K562 (cell line): ENCODE data around the gene A1BG. TPM values are rescaled to one million over a fixed set of nuclear protein-coding genes. Genes with fewer than 3 reads are reported as not detected.

Source experiments
- BCL6 ChIP-seq: fragments of 250-450 bp; sonication (Bioruptor Pico); IDR thresholded peaks from 2 replicates; pipeline ENCODE4 v1.4.0; 2020
- BRF1 ChIP-seq: IDR thresholded peaks from 3 replicates; pipeline ENCODE4 v1.6.1; 2011; ENCODE audit warnings: borderline replicate concordance, mild to moderate bottlenecking; ENCODE audit not compliant: insufficient read length; ENCODE audit errors: extremely low read depth
- DMBX1 ChIP-seq: fragments of 250-450 bp; sonication (Bioruptor Pico); IDR thresholded peaks from 2 replicates; pipeline ENCODE4 v1.8.0; 2022; ENCODE audit warnings: inconsistent platforms, mild to moderate bottlenecking, moderate library complexity, borderline replicate concordance
- ELF1 ChIP-seq: fragments of 200-800 bp; sonication (Bioruptor generic); IDR thresholded peaks from 2 replicates; pipeline ENCODE4 v1.6.1; 2016; ENCODE audit warnings: missing genetic modification characterization, missing compliant biosample characterization
- FOXJ3 ChIP-seq: sonication (generic); formaldehyde crosslinking; IDR thresholded peaks from 2 replicates; pipeline ENCODE4 v1.4.0; 2020; ENCODE audit warnings: mild to moderate bottlenecking, missing genetic modification reagents
- LARP7 ChIP-seq: fragments of 450-650 bp; IDR thresholded peaks from 2 replicates; pipeline ENCODE4 v1.6.1; 2016
- MED1 ChIP-seq: sonication (generic); formaldehyde crosslinking; IDR thresholded peaks from 2 replicates; pipeline ENCODE4 v1.8.1; 2023; ENCODE audit warnings: missing genetic modification reagents, borderline replicate concordance
- POLR2B ChIP-seq: fragments of 450-650 bp; IDR thresholded peaks from 2 replicates; pipeline ENCODE4 v1.6.1; 2018; ENCODE audit warnings: low read depth; ENCODE audit not compliant: partially characterized antibody
- RNF2 ChIP-seq: sonication (generic); IDR thresholded peaks from 2 replicates; pipeline ENCODE4 v1.6.1; 2016
- RUNX1 ChIP-seq: sonication (generic); IDR thresholded peaks from 2 replicates; pipeline ENCODE4 v1.6.1; 2016; ENCODE audit warnings: antibody characterized with exemption, low read depth
- SAFB ChIP-seq: fragments of 200-400 bp; formaldehyde crosslinking; IDR thresholded peaks from 2 replicates; pipeline ENCODE4 v1.6.1; 2017; ENCODE audit warnings: low read depth, low read length, borderline replicate concordance
- SETDB1 ChIP-seq: IDR thresholded peaks from one replicate; pipeline ENCODE4 v1.6.1; 2012; ENCODE audit warnings: low read length, control low read depth, inconsistent platforms
- TCF7L2 ChIP-seq: fragments of 150-350 bp; IDR thresholded peaks from 2 replicates; pipeline ENCODE4 v1.6.1; 2016; ENCODE audit warnings: low read depth, mild to moderate bottlenecking, low read length, moderate library complexity
- UBTF ChIP-seq, 2 experiments: IDR thresholded peaks; 2 replicates each; pipeline ENCODE4 v1.6.1; 2012; ENCODE audit warnings: improper control_type of control experiment in 2 of 2, low read depth in 2 of 2, low read length in 2 of 2, borderline replicate concordance in 1 of 2
- ZBED1 ChIP-seq: IDR thresholded peaks from 2 replicates; pipeline ENCODE4 v1.6.1; 2014
- ZBTB17 ChIP-seq: fragments of 450-650 bp; formaldehyde crosslinking; IDR thresholded peaks from 2 replicates; pipeline ENCODE4 v1.4.0; 2020; ENCODE audit warnings: mild to moderate bottlenecking
- ZC3H11A ChIP-seq: IDR thresholded peaks from 2 replicates; pipeline ENCODE4 v1.6.1; 2012; ENCODE audit warnings: low read depth, low read length, improper control_type of control experiment
- ZNF121 ChIP-seq: sonication (generic); formaldehyde crosslinking; conservative IDR thresholded peaks from 2 replicates; pipeline ENCODE4 v1.8.0; 2022; ENCODE audit warnings: missing genetic modification reagents
- ZNF23 ChIP-seq: fragments of 250-450 bp; sonication (Bioruptor Pico); IDR thresholded peaks from 2 replicates; pipeline ENCODE4 v1.4.0; 2020; ENCODE audit warnings: mild to moderate bottlenecking
- ZNF282 ChIP-seq: sonication (generic); formaldehyde crosslinking; IDR thresholded peaks from 2 replicates; pipeline ENCODE4 v1.8.1; 2023; ENCODE audit warnings: missing genetic modification reagents
- ZNF431 ChIP-seq: sonication (generic); formaldehyde crosslinking; IDR thresholded peaks from 2 replicates; pipeline ENCODE4 v1.8.0; 2022; ENCODE audit warnings: mild to moderate bottlenecking, missing genetic modification reagents
- ZNF589 ChIP-seq: fragments of 200-800 bp; sonication (Bioruptor generic); IDR thresholded peaks from 2 replicates; pipeline ENCODE4 v1.6.1; 2016; ENCODE audit warnings: low read depth, missing genetic modification characterization, missing compliant biosample characterization
- polyA plus RNA-seq, 8 experiments: library from polyadenylated mRNA; depleted of rRNA in 4 of 8; stranded (reverse) in 5 of 8; unstranded in 3 of 8; fragments of >200 nt; fragmentation: Nextera tagmentation in 2 of 8; fragmentation: Illumina TruSeq in 1 of 8; extraction: Ambion mirVana in 2 of 8; extraction: Trizol in 1 of 8; gene quantifications; 2 replicates each; pipeline versions ENCODE4 v1.2.1 to v1.2.3, GENCODE V29; 2011 to 2014; ENCODE audit warnings: inconsistent platforms in 1 of 8, missing spikeins in 1 of 8
- total RNA-seq, 7 experiments: library from RNA; depleted of rRNA in 6 of 7; stranded (reverse); fragments of >200 nt in 6 of 7; fragmentation: Illumina TruSeq in 2 of 7; extraction: Trizol in 2 of 7; gene quantifications; 2 replicates each; pipeline versions ENCODE4 v1.2.1 to v1.2.3, GENCODE V29; 2011 to 2021; ENCODE audit warnings: low replicate concordance in 1 of 7

The A1BG gene
- total and polyA plus RNA-seq, 9 of the 15 experiments (the other 6 are each of a cell fraction or from before 2014, with no cell fraction given), result 0.10 to 19.8 (median 2.6) TPM

GRCh38 chr19:58346961-58347929 is 6.0 kb downstream of the A1BG start (continued):
- TF ChIP-seq SAFB (peak; percentile 25; the same call in 1 of the 2 replicates), ZNF589 (no peak), ZNF121 (CRISPR knock-in tag) (no peak), UBTF (IDR thresholded peaks at IDR 0.05; ENCODE audit: borderline replicate concordance in 1 of 2, low read depth in 2 of 2, low read length in 2 of 2) (0 out of 4 replicates have a peak, but pooled peaks of 1 of the 2 experiments have one; percentile 41), ZNF431 (no peak), ZC3H11A (no peak), BCL6 (no peak), ZNF282 (CRISPR knock-in tag) (0 out of 2 replicates have a peak, but pooled peaks have one; percentile 17), FOXJ3 (CRISPR knock-in tag) (no peak), MED1 (no peak), ZBED1 (no peak), RNF2 (0 out of 2 replicates have a peak, but pooled peaks have one; percentile 18), ZBTB17 (CRISPR knock-in tag) (no peak), TCF7L2 (no peak), LARP7 (no peak), DMBX1 (CRISPR knock-in tag) (no peak), ELF1 (tag) (no peak), SETDB1 (no peak), POLR2B (no peak), BRF1 (no peak), RUNX1 (no peak), ZNF23 (CRISPR knock-in tag) (no peak)
